Measurements from ENCODE around the gene PTK7.

Gene PTK7

GRCh38 chr6:43185391-43185985, 109.4 kb downstream of the PTK7 start:
- no peak for DNase-seq
- in situ Hi-C loops (cut with MboI; ENCODE audit: low pct_unique_long_range_greater_than_20kb, low sequenced_read_pairs): no loop called here

- in situ Hi-C loops (cut with MboI; ENCODE audit: low pct_unique_long_range_greater_than_20kb, low sequenced_read_pairs): no loop called here
- DNase-seq: no peak
Observed at GRCh38 chr6:43186019-43186418, 109.9 kb downstream of the PTK7 start.

- DNase-seq: no peak
- in situ Hi-C loops (cut with MboI; ENCODE audit: low pct_unique_long_range_greater_than_20kb, low sequenced_read_pairs): no loop called here
Observed at GRCh38 chr6:43186706-43187105, 110.6 kb downstream of the PTK7 start.

- in situ Hi-C loops (cut with MboI; ENCODE audit: low pct_unique_long_range_greater_than_20kb, low sequenced_read_pairs): no loop called here
Observed at GRCh38 chr6:43187821-43188220, 111.7 kb downstream of the PTK7 start.

GRCh38 chr6:43188426-43188825, 112.3 kb downstream of the PTK7 start:
- DNase-seq: no peak
- in situ Hi-C loops (cut with MboI; ENCODE audit: low pct_unique_long_range_greater_than_20kb, low sequenced_read_pairs): no loop called here

More at GRCh38 chr6:43187821-43188220, 111.7 kb downstream of the PTK7 start:
- no peak for DNase-seq

- in situ Hi-C loops (cut with MboI; ENCODE audit: low pct_unique_long_range_greater_than_20kb, low sequenced_read_pairs): no loop called here
- no peak for DNase-seq
Observed at GRCh38 chr6:43189776-43190304, 113.7 kb downstream of the PTK7 start.

- DNase-seq: no peak
- in situ Hi-C loops (cut with MboI; ENCODE audit: low pct_unique_long_range_greater_than_20kb, low sequenced_read_pairs): no loop called here
Observed at GRCh38 chr6:43192911-43193310, 116.8 kb downstream of the PTK7 start.

- no peak for DNase-seq
- in situ Hi-C loops (cut with MboI; ENCODE audit: low pct_unique_long_range_greater_than_20kb, low sequenced_read_pairs): no loop called here
Observed at GRCh38 chr6:43193929-43194328, 117.8 kb downstream of the PTK7 start.

- in situ Hi-C loops (cut with MboI; ENCODE audit: low pct_unique_long_range_greater_than_20kb, low sequenced_read_pairs): no loop called here
- no peak for DNase-seq
Observed at GRCh38 chr6:43196337-43196736, 120.2 kb downstream of the PTK7 start.

- in situ Hi-C loops (cut with MboI; ENCODE audit: low pct_unique_long_range_greater_than_20kb, low sequenced_read_pairs): no loop called here
- no peak for DNase-seq
Observed at GRCh38 chr6:43199912-43200311, 123.8 kb downstream of the PTK7 start.

- in situ Hi-C loops (cut with MboI; ENCODE audit: low pct_unique_long_range_greater_than_20kb, low sequenced_read_pairs): no loop called here
- DNase-seq: no peak
Observed at GRCh38 chr6:43200541-43200940, 124.4 kb downstream of the PTK7 start.

GRCh38 chr6:43202451-43202850, 126.3 kb downstream of the PTK7 start:
- in situ Hi-C loops (cut with MboI; ENCODE audit: low pct_unique_long_range_greater_than_20kb, low sequenced_read_pairs): no loop called here
- DNase-seq: no peak

- DNase-seq: no peak
- in situ Hi-C loops (cut with MboI; ENCODE audit: low pct_unique_long_range_greater_than_20kb, low sequenced_read_pairs): no loop called here
Observed at GRCh38 chr6:43203029-43203717, 127.1 kb downstream of the PTK7 start.

- in situ Hi-C loops (cut with MboI; ENCODE audit: low pct_unique_long_range_greater_than_20kb, low sequenced_read_pairs): no loop called here
Observed at GRCh38 chr6:43203718-43204095, 127.6 kb downstream of the PTK7 start.

GRCh38 chr6:43204271-43205105, 128.4 kb downstream of the PTK7 start:
- in situ Hi-C loops (cut with MboI; ENCODE audit: low pct_unique_long_range_greater_than_20kb, low sequenced_read_pairs): no loop called here
- no peak for DNase-seq

More at GRCh38 chr6:43203718-43204095, 127.6 kb downstream of the PTK7 start:
- DNase-seq: no peak

GRCh38 chr6:43205849-43206248, 129.7 kb downstream of the PTK7 start:
- in situ Hi-C loops (cut with MboI; ENCODE audit: low pct_unique_long_range_greater_than_20kb, low sequenced_read_pairs): no loop called here

GRCh38 chr6:43207286-43207685, 131.2 kb downstream of the PTK7 start:
- in situ Hi-C loops (cut with MboI; ENCODE audit: low pct_unique_long_range_greater_than_20kb, low sequenced_read_pairs): no loop called here
- no peak for DNase-seq

More at GRCh38 chr6:43205849-43206248, 129.7 kb downstream of the PTK7 start:
- DNase-seq: no peak

Measured in KBM-7 (cell line).